Measurements from ENCODE around the gene FAM72C.
"Not testable (repeated sequence)": the region's sequence is repeated elsewhere in the genome, so short reads cannot be mapped to it uniquely, and the experiment has no call there.

FAM72C gene

DNA sequence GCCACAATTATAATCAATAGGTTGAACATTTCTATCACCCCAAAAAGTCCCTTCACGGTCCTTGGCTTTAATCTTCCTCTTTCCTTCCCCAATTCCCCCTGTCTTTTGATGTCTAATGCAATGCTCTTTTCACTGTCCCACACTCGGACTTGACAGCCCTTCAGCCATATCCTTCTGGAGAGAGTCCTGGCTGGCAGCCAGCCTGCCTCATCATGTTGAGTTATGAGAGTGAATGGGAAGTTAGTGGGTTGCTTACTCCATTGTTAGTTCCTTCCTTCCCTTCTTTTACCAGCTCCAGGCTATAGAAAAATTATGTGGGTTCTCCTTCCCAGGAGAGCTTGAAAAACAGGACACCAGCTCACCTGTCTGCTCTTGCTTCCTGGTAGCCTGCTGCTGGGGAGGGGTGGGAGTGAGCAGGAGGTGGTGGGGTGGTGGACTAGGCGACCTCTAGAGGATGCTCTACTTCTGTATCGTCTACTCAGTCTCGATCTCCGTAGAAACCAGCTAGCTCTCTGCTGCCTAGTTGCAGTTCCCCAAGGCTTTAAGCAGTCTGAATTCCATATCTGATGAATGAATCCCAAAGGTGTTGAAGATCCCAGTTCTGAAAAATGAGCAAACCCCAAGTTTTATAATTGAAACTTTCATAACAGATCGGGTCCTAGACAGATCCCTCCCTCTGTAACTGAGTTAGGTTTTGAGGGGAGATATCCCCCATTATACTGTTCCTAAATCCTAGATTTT, 30.5 kb upstream of the FAM72C start:
- not testable (repeated sequence) for H3K4me1 ChIP-seq (ENCODE audit: control insufficient read depth, insufficient read depth, low read length)

DNA sequence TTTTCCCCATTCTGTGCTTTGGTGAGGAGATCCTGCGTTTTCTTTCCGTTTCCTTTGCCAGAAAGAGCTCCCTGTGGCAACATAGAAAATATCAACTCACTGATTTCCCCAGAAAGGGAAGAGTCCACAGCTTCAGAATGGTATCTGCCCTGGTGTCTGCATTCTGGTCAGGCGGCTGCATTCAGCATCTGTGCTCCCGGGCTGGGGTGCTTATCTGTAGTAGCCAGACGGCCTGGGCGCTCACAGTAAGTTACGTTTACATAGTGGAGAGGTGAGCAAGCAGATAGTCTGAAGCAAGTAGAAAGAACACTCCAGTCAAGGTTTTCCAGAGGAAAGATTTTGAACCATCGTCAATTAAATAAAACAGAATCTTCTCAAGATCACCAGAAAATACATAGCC, 29.3 kb upstream of the FAM72C start:
- H3K27me3 ChIP-seq (ENCODE audit: control insufficient read depth, insufficient read depth, low read length) = not testable (repeated sequence)

More for the DNA sequence above, 30.5 kb upstream of the FAM72C start:
- H3K4me3 ChIP-seq (ENCODE audit: low read depth, low read length); H3K9ac ChIP-seq (ENCODE audit: low read depth, low read length); H3K27ac ChIP-seq (ENCODE audit: low read depth, low read length); H3K27me3 ChIP-seq (ENCODE audit: control insufficient read depth, insufficient read depth, low read length); H3K36me3 ChIP-seq (ENCODE audit: control insufficient read depth, insufficient read depth, low read length); H3K9me3 ChIP-seq (ENCODE audit: control insufficient read depth, insufficient read depth, low read length): not testable (repeated sequence)

DNA sequence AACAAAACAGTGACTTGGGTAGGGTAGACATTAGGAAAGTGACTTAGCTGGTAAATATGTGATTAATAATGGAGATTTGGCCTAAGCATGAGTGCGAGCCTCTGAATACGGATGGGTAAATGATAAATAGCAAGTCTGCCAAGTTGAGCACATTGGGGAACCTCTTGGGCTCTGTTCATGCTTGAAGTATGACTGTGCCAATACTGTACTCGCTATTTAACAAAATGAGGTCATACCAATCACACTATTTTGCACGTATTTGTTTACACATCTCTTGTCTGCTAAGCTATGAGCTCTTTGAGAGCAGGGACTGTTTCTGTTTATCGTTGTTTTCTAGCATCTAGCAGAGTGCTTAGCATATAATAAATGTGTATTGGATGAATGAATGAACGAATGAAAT, 24.2 kb upstream of the FAM72C start:
- not testable (repeated sequence) for H3K4me3 ChIP-seq (ENCODE audit: low read depth, low read length); H3K9me3 ChIP-seq (ENCODE audit: control insufficient read depth, insufficient read depth, low read length); H3K4me1 ChIP-seq (ENCODE audit: control insufficient read depth, insufficient read depth, low read length); H3K27me3 ChIP-seq (ENCODE audit: control insufficient read depth, insufficient read depth, low read length); H3K36me3 ChIP-seq (ENCODE audit: control insufficient read depth, insufficient read depth, low read length); H3K27ac ChIP-seq (ENCODE audit: low read depth, low read length); H3K9ac ChIP-seq (ENCODE audit: low read depth, low read length)

More for the DNA sequence above, 29.3 kb upstream of the FAM72C start:
- H3K9ac ChIP-seq (ENCODE audit: low read depth, low read length); H3K4me1 ChIP-seq (ENCODE audit: control insufficient read depth, insufficient read depth, low read length); H3K27ac ChIP-seq (ENCODE audit: low read depth, low read length); H3K9me3 ChIP-seq (ENCODE audit: control insufficient read depth, insufficient read depth, low read length); H3K4me3 ChIP-seq (ENCODE audit: low read depth, low read length); H3K36me3 ChIP-seq (ENCODE audit: control insufficient read depth, insufficient read depth, low read length): not testable (repeated sequence)

DNA sequence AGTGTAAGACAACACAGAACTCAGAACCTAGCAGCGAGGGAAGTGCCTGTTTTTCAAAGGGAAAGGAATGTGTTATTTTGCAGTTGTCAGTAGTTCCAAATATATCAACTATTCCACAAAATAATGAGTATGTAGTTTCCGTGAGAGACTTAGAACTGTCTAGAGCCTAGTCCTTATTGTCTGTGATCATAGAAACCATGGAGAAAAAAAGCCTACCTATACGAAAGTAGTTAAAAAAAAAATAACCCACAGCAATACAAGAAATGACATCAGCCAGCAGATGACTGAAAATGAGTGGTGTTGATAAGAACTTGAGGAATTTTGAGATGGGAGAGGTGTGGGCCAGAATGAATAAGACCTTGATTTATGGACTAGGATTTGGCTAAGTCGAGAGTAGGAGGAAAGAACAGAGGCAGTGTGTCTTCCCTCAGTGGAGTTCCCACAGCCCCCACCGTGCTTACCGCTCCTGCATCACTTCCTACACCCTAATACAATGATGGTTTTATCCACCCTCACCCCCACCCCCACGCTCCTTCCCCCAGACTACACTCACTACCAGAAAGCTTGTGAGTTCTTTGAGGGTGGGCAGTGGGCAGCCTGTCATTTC, 21.6 kb upstream of the FAM72C start:
- not testable (repeated sequence) for H3K27me3 ChIP-seq (ENCODE audit: control insufficient read depth, insufficient read depth, low read length); H3K36me3 ChIP-seq (ENCODE audit: control insufficient read depth, insufficient read depth, low read length); H3K4me3 ChIP-seq (ENCODE audit: low read depth, low read length); H3K4me1 ChIP-seq (ENCODE audit: control insufficient read depth, insufficient read depth, low read length); H3K9me3 ChIP-seq (ENCODE audit: control insufficient read depth, insufficient read depth, low read length); H3K9ac ChIP-seq (ENCODE audit: low read depth, low read length); H3K27ac ChIP-seq (ENCODE audit: low read depth, low read length)

DNA sequence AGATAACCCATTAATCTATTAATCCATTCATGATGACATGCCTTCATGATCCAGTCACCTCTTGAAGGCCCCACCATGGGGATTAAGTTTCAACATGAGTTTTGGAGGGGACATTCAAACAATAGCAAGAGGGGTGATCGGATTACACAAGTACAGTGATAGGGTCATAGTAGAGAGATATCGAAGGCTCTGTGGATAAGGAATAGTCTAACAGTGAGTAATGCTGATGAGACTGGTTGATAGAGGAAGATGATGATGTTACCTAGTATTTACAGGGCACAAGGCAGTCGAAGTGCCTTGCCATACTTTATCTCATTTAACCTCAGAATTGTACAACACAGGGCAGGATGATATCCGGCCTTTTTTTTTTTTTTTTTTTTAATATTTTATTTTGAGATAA, 18.9 kb upstream of the FAM72C start:
- H3K9ac ChIP-seq (ENCODE audit: low read depth, low read length); H3K4me1 ChIP-seq (ENCODE audit: control insufficient read depth, insufficient read depth, low read length); H3K9me3 ChIP-seq (ENCODE audit: control insufficient read depth, insufficient read depth, low read length); H3K27ac ChIP-seq (ENCODE audit: low read depth, low read length); H3K4me3 ChIP-seq (ENCODE audit: low read depth, low read length); H3K27me3 ChIP-seq (ENCODE audit: control insufficient read depth, insufficient read depth, low read length); H3K36me3 ChIP-seq (ENCODE audit: control insufficient read depth, insufficient read depth, low read length): not testable (repeated sequence)

DNA sequence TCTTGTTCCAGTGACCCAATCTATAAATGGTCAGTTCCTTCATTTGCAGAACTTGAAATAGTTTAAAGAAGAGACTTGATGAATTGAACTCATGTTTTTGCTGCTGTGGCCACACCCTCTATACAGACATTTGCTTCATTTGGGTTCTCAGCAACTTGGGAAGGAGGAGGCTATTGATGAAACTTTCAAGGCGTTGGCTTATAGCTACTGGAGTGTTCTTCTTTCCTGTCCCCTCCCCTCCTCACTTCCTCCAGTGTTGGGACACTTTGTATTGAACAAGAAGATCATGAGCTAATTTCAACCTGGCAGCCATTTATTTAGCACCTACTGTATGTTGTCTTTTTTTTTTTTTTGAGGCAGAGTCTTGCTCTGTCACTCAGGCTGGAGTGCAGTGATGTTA, 17.9 kb upstream of the FAM72C start:
- not testable (repeated sequence) for H3K4me1 ChIP-seq (ENCODE audit: control insufficient read depth, insufficient read depth, low read length); H3K9me3 ChIP-seq (ENCODE audit: control insufficient read depth, insufficient read depth, low read length); H3K27ac ChIP-seq (ENCODE audit: low read depth, low read length); H3K9ac ChIP-seq (ENCODE audit: low read depth, low read length); H3K4me3 ChIP-seq (ENCODE audit: low read depth, low read length); H3K27me3 ChIP-seq (ENCODE audit: control insufficient read depth, insufficient read depth, low read length); H3K36me3 ChIP-seq (ENCODE audit: control insufficient read depth, insufficient read depth, low read length)

DNA sequence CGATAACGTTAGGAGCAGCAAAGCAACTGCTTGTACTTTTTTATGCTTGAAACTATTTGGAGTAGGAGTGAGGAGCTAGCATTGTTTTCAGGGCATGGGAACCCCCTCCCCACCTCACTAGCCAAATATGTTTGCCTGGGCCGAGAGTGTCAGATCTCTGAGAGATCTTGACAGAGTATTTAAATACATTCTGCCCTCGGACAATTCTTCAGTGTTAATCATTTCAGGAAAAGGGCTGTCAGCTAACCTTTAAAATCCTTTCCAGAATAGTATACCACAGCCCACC, 17.6 kb upstream of the FAM72C start:
- not testable (repeated sequence) for H3K9ac ChIP-seq (ENCODE audit: low read depth, low read length); H3K4me3 ChIP-seq (ENCODE audit: low read depth, low read length); H3K4me1 ChIP-seq (ENCODE audit: control insufficient read depth, insufficient read depth, low read length); H3K27ac ChIP-seq (ENCODE audit: low read depth, low read length); H3K27me3 ChIP-seq (ENCODE audit: control insufficient read depth, insufficient read depth, low read length); H3K9me3 ChIP-seq (ENCODE audit: control insufficient read depth, insufficient read depth, low read length); H3K36me3 ChIP-seq (ENCODE audit: control insufficient read depth, insufficient read depth, low read length)

DNA sequence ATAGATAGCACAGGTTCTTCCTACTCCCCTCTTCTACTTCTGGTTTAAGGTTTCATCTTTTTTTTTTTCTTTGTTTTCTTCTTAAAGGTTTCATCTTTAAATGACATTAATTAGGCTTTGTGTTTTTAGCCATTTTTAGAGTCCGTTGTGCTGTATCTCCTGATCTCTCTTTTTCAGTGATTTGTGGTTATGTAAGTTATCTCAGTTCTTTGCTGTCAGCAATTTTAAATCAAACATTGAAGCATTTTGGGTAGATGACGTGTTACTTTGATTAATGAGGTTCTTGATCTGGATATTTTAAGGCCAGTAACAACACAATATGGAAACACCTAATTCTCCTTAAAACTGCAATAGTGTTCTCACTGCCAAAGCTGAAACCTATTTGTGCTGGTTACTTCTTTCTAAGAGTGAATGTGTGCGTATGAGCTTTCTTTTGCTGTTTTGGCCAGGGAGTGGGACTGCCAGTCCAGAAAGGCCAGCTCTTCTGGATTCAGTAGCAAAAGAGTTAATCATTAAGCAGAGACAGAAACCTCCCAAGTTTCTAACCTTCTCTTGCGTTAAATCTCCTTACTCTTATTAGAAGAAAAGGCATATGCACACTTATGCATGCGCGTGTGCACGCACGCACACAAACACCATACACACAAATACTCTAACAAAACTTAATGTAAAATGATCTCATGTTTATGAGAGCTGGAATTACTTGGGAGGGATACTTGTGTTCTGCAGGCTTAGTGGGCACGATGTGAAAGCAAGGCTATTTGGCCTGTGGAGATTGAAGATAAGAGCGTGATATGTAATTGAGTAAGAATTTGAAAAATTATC, 17.0 kb upstream of the FAM72C start:
- H3K27ac ChIP-seq (ENCODE audit: low read depth, low read length); H3K36me3 ChIP-seq (ENCODE audit: control insufficient read depth, insufficient read depth, low read length); H3K9me3 ChIP-seq (ENCODE audit: control insufficient read depth, insufficient read depth, low read length); H3K27me3 ChIP-seq (ENCODE audit: control insufficient read depth, insufficient read depth, low read length); H3K4me3 ChIP-seq (ENCODE audit: low read depth, low read length); H3K4me1 ChIP-seq (ENCODE audit: control insufficient read depth, insufficient read depth, low read length); H3K9ac ChIP-seq (ENCODE audit: low read depth, low read length): not testable (repeated sequence)

DNA sequence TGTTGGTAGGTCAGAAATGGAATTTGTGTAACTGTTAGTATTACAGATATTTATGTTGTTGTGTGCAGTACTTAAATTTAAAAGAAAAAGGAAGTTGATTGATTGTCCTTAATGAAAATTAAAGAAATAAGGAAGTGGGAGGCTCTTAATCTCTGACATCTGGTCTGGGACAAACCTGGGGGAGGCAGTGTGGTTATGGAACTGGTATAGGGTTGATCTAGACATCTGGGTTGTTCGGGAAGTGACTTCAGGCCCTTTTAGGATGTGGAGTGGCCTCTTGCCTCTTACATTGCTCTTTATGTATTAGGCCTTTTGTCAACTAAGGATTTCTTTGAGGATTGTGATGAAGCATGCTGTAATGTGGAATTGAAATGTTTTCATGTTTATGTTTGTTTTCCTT, 16.1 kb upstream of the FAM72C start:
- H3K4me1 ChIP-seq (ENCODE audit: control insufficient read depth, insufficient read depth, low read length); H3K4me3 ChIP-seq (ENCODE audit: low read depth, low read length); H3K27ac ChIP-seq (ENCODE audit: low read depth, low read length); H3K36me3 ChIP-seq (ENCODE audit: control insufficient read depth, insufficient read depth, low read length); H3K27me3 ChIP-seq (ENCODE audit: control insufficient read depth, insufficient read depth, low read length); H3K9me3 ChIP-seq (ENCODE audit: control insufficient read depth, insufficient read depth, low read length); H3K9ac ChIP-seq (ENCODE audit: low read depth, low read length): not testable (repeated sequence)

DNA sequence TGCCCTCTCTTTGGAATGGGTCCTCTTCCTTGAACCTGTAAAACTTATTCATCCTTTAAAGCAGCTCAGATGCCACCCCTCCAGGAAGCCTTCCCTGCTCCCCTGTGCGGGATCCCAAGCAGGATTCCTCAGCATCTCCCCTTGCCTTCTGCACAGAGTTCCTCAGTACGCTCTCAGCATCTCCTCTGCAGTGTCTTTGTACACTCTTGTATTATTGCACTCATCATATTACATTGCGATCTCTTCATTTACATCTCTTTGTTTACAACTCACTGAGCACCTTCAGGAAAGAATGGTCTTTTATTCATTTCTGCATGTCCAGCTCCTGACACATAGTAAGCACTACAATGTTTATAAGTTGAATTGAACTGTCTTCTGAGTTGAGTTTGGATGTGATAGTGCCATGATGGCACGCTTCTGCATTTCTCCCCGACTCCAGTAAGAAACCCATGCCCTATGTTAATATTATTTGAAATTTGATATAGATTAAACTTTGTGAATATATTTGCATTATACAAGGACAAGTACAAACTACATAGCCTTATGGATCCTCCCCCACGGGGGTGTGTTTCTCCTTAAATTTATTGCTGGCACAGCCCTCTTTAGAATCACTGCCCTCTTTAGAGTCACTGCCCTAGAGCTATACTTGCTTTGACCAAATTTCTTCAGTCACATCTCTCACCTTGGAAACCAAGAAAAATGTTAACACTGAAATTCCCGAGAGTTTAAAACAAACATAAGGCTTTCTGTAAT, 13.1 kb upstream of the FAM72C start:
- H3K27ac ChIP-seq (ENCODE audit: low read depth, low read length); H3K4me1 ChIP-seq (ENCODE audit: control insufficient read depth, insufficient read depth, low read length); H3K9ac ChIP-seq (ENCODE audit: low read depth, low read length); H3K27me3 ChIP-seq (ENCODE audit: control insufficient read depth, insufficient read depth, low read length); H3K4me3 ChIP-seq (ENCODE audit: low read depth, low read length); H3K36me3 ChIP-seq (ENCODE audit: control insufficient read depth, insufficient read depth, low read length); H3K9me3 ChIP-seq (ENCODE audit: control insufficient read depth, insufficient read depth, low read length): not testable (repeated sequence)

DNA sequence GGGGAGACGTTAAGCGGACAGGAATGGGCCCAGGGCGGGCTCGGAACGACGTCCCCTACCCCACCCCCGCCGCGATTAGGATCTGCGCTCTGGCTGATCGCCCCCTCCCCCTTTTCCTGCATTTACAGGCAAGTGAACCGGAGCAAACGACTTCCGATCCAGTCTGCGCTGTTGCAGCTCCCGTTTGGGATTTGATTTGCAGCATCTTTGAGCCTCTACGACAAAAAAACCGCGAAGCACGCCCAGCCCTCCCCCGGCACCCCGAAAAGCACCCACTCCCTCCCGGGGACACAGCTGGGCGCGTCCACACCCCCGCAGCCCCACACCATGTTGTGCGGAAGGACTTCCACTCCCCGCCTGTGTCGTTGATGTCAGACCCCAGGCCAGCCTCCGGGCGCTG, 2.6 kb upstream of the FAM72C start:
- not testable (repeated sequence) for H3K27me3 ChIP-seq (ENCODE audit: control insufficient read depth, insufficient read depth, low read length); H3K9ac ChIP-seq (ENCODE audit: low read depth, low read length); H3K4me3 ChIP-seq (ENCODE audit: low read depth, low read length); H3K4me1 ChIP-seq (ENCODE audit: control insufficient read depth, insufficient read depth, low read length); H3K27ac ChIP-seq (ENCODE audit: low read depth, low read length); H3K9me3 ChIP-seq (ENCODE audit: control insufficient read depth, insufficient read depth, low read length); H3K36me3 ChIP-seq (ENCODE audit: control insufficient read depth, insufficient read depth, low read length)
